Activated T-helper 9 cell treated with anti-CD3 and anti-CD28 coated beads, Interleukin-2, amount 50 U/mL, for 16 hours (primary cell): ENCODE data around the gene GNB5.
"Not testable (repeated sequence)": the region's sequence is repeated elsewhere in the genome, so short reads cannot be mapped to it uniquely, and the experiment has no call there.

Source experiments
- DNase-seq: peaks from one replicate; pipeline ENCODE4 v3.0.0-alpha.2; 2020; ENCODE audit warnings: low read depth

GNB5 gene

GRCh38 chr15:52112203-52112750, 78.9 kb downstream of the GNB5 start:
- DNase-seq, result peak; percentile 26

GRCh38 chr15:52111517-52112202, 79.5 kb downstream of the GNB5 start:
- no peak for DNase-seq

DNA sequence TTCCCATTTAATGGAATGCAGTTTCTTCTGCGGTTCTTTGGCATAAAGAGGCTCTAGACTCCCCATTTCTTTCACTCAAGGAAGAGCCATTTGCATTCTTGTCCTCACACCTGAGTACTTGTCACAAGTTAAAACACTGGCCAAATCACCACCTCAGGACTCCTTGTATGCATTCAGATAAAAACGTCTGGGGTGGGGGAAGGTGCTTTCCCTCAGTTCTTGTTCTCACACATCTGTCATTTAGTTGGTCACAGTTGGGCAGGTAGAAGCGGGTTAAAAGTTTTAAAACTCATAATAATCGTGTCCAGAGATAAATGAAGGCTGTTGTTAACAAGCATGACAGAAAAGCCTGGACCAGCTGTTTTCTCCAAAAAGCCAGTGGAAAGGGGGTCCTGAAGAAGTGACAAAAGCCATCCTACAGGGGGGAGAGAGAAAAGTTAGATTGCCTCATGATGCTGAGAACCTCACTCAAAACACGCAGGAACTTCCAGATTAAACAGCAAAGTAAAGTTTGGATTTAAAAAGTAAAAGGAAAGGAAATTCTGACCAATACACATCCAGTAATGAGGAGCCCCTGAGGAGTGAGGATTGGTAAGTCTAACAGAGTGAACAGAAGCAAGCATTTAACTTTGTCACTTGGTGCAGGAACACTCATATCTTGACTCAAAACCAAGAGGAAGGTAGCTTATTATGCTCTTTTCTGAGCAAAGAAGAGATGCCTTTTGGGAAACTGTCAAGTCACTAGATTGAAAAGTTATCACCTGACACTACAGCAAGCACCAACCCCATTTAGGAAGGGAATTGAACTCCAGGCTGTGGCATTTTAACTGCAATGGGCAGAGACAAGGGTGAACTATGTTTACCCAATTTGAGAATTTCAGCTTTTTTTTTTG, 81.4 kb downstream of the GNB5 start:
- no peak for DNase-seq

DNA sequence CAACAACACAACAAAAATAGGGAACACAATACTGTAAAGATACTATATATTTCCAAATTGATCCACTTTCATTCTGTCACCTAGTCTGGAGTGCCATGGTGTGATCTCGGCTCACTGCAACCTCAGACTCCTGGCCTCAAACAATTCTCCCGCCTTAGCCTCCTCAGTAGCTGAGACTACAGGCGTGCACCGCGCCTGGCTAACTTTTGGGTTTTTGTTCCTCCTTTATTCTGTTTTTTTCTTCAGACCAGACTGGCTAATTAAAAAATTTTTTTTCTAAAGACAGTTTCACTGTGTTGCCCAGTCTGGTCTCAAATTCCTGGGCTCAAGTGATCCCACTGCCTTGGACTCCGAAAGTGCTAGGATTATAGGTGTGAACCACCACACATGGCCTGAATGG, 84.0 kb downstream of the GNB5 start:
- DNase-seq, result no peak

- DNase-seq, result no peak
Observed at GRCh38 chr15:52106641-52107040, 84.6 kb downstream of the GNB5 start.

GRCh38 chr15:52105846-52106245, 85.3 kb downstream of the GNB5 start:
- DNase-seq, result no peak

GRCh38 chr15:52104532-52105004, 86.6 kb downstream of the GNB5 start:
- DNase-seq, result no peak

DNA sequence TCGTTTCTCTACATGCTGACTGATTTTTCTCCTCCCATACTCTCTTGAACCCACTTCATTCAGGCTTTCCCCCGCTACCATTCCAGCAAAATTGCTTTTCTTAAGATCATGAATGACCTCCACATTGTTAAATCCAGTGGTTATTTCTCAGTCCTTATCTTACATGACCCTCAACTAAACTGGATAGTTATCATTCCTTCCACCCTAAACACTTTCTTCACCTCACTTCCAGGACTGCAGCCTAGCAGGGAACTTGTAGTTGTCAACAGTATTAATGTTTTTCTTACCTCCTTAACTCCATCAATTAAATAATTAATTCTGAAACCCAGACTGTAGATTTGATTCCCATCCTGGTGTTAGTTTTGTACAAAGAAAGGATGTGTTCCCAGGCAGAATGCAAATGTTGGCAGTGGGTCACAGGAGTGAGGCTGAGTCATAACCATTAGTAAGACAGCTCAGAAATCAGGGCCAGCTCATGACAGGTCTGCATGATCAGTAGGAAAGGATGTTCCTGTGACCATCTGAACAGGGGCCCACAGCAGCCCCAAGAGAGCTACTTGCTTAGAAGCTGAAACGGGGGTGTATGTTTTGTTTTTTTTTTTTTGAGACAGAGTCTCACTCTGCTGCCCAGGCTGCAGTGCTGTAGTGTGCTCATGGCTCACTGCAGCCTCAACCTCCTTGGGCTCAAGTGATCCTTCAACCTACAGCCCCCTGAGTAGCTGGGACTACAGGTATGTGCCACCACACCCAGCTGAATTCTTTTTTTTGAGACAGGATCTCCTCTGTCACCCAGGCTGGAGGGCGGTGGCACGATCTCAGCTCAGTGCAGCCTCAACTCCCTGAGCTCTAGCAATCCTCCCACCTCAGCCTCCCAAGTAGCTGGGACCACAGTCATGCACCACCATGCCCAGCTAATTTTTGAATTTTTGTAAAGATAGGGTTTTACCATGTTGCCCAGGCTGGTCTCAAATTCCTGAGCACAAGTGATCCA, 87.7 kb downstream of the GNB5 start:
- DNase-seq, result no peak

- DNase-seq, result no peak
Observed at GRCh38 chr15:52102463-52102862, 88.7 kb downstream of the GNB5 start.

- no peak for DNase-seq
Observed at GRCh38 chr15:52101542-52102323, 89.5 kb downstream of the GNB5 start.

GRCh38 chr15:52100807-52101442, 90.3 kb downstream of the GNB5 start:
- no peak for DNase-seq

DNA sequence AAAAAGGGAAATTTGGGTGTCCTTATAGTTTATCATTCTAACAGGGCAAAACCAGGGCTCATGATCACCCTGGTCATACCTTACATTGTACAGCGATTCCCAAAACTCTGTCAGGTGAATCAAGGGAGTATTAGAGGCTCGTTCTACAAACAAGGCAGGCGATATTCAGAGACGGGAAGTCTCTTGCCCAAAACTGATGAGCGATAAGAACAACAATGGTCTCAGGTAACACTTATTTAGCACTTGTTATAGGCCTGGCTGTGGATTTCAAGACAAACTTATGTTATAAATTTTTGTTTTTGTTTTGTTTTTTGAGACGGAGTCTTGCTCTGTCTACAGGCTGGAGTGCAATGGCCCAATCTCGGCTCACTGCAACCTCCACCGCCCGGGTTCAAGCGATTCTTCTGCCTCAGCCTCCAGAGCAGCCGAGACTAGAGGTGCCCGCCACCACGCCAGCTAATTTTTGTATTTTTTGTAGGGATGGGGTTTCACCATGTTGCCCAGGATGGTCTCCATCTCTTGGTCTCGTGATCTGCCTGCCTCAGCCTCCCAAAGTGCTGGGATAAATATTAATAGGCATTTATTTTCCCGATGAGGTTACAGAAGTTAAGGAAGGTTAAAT, 91.4 kb downstream of the GNB5 start:
- DNase-seq, result no peak

DNA sequence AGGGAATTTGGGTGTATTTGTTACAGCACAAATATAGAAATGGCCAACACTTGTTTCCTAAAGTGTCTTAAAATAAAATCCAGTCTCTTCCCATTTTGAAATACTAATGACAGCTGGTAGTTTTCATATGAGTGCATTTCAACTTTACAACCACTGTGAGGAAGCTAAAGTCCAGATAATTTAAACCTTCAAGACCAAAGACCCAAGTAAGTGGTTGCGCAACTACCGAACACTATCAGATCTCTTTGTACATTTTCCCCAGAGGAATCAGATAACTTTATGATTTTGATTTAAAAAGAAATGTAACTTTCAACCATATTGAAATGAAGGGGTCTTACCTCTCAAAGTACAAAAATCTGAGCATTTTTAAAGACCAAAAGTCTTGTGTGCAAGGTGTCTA, 92.9 kb downstream of the GNB5 start:
- no peak for DNase-seq

DNA sequence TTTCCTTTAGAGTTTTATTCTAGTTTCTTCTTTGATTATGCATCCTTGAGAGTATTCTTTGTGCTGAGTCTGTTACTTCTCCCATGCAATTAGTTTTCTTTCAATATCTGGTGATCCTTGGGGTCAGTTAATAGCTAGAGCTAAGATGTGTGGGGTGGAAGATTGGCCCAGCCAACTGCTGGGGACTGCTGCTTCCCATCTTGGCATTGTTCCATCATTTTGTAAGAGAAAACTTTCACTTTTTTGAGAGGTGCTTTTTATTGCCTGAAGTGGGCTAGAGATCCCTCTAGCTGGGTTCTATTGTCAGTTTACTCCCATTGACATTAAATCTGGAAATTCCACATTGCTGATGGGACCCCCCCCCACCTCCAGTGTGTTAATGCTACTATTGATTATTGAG, 94.0 kb downstream of the GNB5 start:
- no peak for DNase-seq

GRCh38 chr15:52096536-52096935, 94.7 kb downstream of the GNB5 start:
- not testable (repeated sequence) for DNase-seq

GRCh38 chr15:52095597-52096262, 95.5 kb downstream of the GNB5 start:
- no peak for DNase-seq

- DNase-seq, result no peak
Observed at GRCh38 chr15:52094811-52095584, 96.2 kb downstream of the GNB5 start.
